Kidney (tissue), 14 donors: ENCODE measurements around the gene EIF3K. TPM values are rescaled to one million over a fixed set of nuclear protein-coding genes. Genes with fewer than 3 reads are reported as not detected.

Experiments used
- DNase-seq, 5 donors: peaks; one replicate each; pipeline ENCODE4 v3.0.0-alpha.2; 2013 to 2020
- FAIRE-seq: peaks from 2 replicates; lab custom pipeline; 2012; peaks lifted over from hg19 to GRCh38; lab: Jason Lieb, UNC
- H3K27ac ChIP-seq, 2 donors: one replicate each; pipeline ENCODE4 v1.7.0; 2013; ENCODE audit warnings: low read depth in 2 of 2, low read length in 2 of 2, inconsistent platforms in 1 of 2
- H3K27me3 ChIP-seq: one replicate; pipeline ENCODE4 v1.7.1; 2013; ENCODE audit warnings: low read length, inconsistent platforms; ENCODE audit not compliant: control insufficient read depth, insufficient read depth
- H3K36me3 ChIP-seq, 3 donors: one replicate each; pipeline versions ENCODE4 v1.7.0 to v1.7.1; 2013; ENCODE audit warnings: low read length in 3 of 3, control low read depth in 1 of 3, inconsistent platforms in 1 of 3; ENCODE audit not compliant: insufficient read depth in 3 of 3, control insufficient read depth in 2 of 3
- H3K4me1 ChIP-seq, 3 donors: one replicate each; pipeline versions ENCODE4 v1.7.0 to v1.7.1; 2013; ENCODE audit warnings: low read length in 3 of 3, inconsistent platforms in 1 of 3, low read depth in 1 of 3; ENCODE audit not compliant: control insufficient read depth in 2 of 3, insufficient read depth in 2 of 3
- H3K4me3 ChIP-seq, 3 donors: one replicate each; pipeline versions ENCODE4 v1.7.0 to v1.8.1; 2013; ENCODE audit warnings: low read length in 3 of 3, control low read depth in 1 of 3, inconsistent platforms in 1 of 3
- H3K9ac ChIP-seq, 3 donors: one replicate each; pipeline versions ENCODE4 v1.7.0 to v1.7.1; 2013; ENCODE audit warnings: low read length in 3 of 3, control low read depth in 1 of 3, inconsistent platforms in 1 of 3
- H3K9me3 ChIP-seq, 3 donors: one replicate each; pipeline versions ENCODE4 v1.7.0 to v1.7.1; 2013; ENCODE audit warnings: low read length in 3 of 3, control low read depth in 1 of 3, inconsistent platforms in 1 of 3; ENCODE audit not compliant: control insufficient read depth in 2 of 3, insufficient read depth in 1 of 3
- intact Hi-C: fragments of 100-400 bp; cut with DNase I; formaldehyde crosslinking; loops from one replicate; pipeline ENCODE4 v1.11.1; 2022
- polyA plus RNA-seq: library from polyadenylated mRNA; stranded (reverse); fragments of 350-450 nt; fragmentation: Illumina TruSeq; extraction: RNeasy Lipid Tissue Mini Kit (QIAGEN cat#74804); gene quantifications from one replicate; pipeline ENCODE4 v1.2.3, GENCODE V29; 2014; ENCODE audit warnings: low read depth, low replicate concordance; ENCODE audit not compliant: insufficient read depth
- total RNA-seq: library from RNA; stranded (reverse); fragmentation: NEBNext Ultra II Directional; extraction: Animal tissue kit (Norgen Biotek cat#: 25700); gene quantifications from one replicate; pipeline ENCODE4 v1.2.1, GENCODE V29; 2021
- TF ChIP-seq, protein P1 (sequence below): IDR thresholded peaks from 3 replicates; pipeline ENCODE4 v1.5.1; 2012; ENCODE audit warnings: mild to moderate bottlenecking, moderate library complexity, borderline replicate concordance; ENCODE audit not compliant: insufficient read depth; ENCODE audit errors: extremely low read depth
- donor health status: control.
- donor health status: control.
- donor health status: control.
- donor health status: control.
- donor health status: control.
- donor health status: DM: yes; HTN: yes; CAD: no.
- donor health status: Normal renal cell carcinoma (clear cell type).

The EIF3K gene
- total and polyA plus RNA-seq, 2 donors from 2014 or later = 259 to 723 TPM

DNA sequence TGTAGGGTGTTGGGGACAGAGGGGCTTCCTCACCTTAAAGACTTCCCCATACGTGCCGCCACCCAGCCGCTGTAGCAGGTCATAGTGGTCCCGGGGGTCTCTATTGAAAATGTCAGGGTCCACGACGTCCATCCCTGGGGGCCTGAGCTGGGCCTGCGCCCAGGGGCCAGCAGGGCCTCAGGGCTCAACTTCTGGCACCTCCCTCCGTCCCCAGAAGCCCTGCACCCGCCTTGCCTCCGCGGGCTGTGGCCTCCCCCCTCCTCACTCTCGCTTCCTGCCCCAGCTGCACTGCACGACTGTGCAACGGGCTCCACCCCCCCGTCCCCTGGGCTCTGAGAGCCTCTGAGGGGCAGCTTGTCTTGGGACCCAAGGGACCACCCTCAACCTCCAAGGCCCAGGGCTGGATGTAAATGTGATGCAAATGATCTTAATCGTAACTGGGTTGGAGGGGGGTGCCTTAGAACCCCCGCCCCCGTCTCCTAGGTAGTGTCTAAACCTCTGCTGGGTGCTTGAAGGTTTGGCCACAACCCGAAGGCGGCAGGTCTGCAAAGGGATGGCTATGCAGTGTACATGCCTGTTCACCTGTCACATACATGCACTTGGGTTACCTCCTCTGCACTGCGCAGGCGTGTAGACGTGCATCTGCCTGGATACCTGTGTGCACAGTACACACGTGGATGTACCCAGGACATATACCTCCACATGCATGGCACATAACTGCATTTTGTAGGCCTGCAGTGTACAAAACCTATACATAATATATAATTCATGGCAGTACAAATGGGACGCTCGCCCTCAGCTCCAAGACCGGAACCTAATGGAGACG lies 1.0 kb upstream of the EIF3K start, which contains the start of gene MAP4K1:
TSS of gene MAP4K1 (minus strand) at position 190 of the 826 bp plus-strand sequence. CDS start at position 132, 58 bp downstream.
- intact Hi-C loops = no loop called here
- H3K36me3 ChIP-seq = peaks cover 4 to 15% (median 9%) of the 10 kb centered on the region in 3 donors
- peak within 1 kb of the TSS in 1 of 2 donors; percentile 80 for H3K27ac ChIP-seq

DNA sequence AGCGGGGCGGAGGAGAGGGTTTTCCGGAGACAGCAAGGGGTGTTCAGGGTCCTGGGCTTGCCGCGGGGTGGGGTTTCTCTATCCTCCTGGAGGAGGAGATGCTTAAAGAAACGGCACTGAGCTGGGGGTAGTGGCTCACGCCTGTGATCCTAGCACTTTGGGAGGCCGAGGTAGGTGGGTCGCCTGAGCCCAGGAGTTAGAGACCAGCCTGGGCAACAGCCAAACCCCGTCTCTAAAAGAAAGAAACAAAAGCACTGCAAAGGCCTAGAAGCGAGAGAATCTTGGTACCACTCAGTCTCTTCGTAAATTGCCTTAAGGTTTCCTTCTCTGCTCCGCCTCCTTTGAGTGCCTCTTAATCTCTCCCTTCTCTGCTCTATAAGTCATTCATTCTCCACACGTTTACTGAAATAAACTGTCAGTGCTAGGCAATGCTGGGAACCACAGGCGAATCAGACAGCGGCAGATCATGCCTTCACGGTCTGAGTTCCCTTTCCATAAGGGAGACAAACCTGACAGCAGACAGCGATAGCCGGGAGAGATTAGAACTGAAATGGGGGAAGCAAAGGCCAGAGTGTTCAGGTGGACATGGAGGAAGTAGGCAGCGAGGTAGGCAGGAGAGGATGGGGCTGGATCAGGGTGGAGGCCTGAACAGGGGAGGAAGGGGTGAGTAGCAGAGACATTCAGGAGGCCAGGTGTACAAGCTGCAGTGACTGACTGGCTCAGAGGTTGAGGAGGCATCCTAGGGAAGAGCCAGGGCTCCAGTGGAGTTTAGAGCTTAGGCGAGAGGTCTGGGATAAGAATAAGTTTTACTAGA lies 580 bp downstream of the EIF3K start:
- DNase-seq (no peak), FAIRE-seq (no peak)
- Histone ChIP-seq H3K9me3 (no peaks in the 10 kb centered on the region), H3K27me3 (no peaks in the 10 kb centered on the region), H3K9ac (peak overlapping the region; percentile 92 to 96 (median 96)), H3K36me3 (peaks cover 4 to 26% (median 17%) of the 10 kb centered on the region in 3 donors), H3K4me3 (peak overlapping the region; percentile 97 to 100 (median 98)), H3K4me1 (peaks cover 2 to 18% (median 10%) of the 10 kb centered on the region in 3 donors), H3K27ac (peak overlapping the region; percentile 82 to 88)
- TF ChIP-seq, protein P1, sequence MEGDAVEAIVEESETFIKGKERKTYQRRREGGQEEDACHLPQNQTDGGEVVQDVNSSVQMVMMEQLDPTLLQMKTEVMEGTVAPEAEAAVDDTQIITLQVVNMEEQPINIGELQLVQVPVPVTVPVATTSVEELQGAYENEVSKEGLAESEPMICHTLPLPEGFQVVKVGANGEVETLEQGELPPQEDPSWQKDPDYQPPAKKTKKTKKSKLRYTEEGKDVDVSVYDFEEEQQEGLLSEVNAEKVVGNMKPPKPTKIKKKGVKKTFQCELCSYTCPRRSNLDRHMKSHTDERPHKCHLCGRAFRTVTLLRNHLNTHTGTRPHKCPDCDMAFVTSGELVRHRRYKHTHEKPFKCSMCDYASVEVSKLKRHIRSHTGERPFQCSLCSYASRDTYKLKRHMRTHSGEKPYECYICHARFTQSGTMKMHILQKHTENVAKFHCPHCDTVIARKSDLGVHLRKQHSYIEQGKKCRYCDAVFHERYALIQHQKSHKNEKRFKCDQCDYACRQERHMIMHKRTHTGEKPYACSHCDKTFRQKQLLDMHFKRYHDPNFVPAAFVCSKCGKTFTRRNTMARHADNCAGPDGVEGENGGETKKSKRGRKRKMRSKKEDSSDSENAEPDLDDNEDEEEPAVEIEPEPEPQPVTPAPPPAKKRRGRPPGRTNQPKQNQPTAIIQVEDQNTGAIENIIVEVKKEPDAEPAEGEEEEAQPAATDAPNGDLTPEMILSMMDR = no peak
- intact Hi-C loops = loop anchor here (10.0 kb wide), 1 partner anchor 225 kb away; no protein-coding TSS in a partner anchor

More for the DNA sequence above, 1.0 kb upstream of the EIF3K start, which contains the start of gene MAP4K1:
- H3K4me1 ChIP-seq = peaks cover 2 to 18% (median 10%) of the 10 kb centered on the region in 3 donors
- FAIRE-seq (no peak), DNase-seq (peak; percentile 33 to 86 (median 53))
- H3K4me3 ChIP-seq = peak within 1 kb of the TSS; percentile 71 to 100 (median 88)
- TF ChIP-seq, protein P1 = no peak
- peak within 1 kb of the TSS; percentile 43 to 96 (median 48) for H3K9ac ChIP-seq
- H3K27me3 ChIP-seq = no peaks in the 10 kb centered on the region
- no peaks in the 10 kb centered on the region for H3K9me3 ChIP-seq

DNA sequence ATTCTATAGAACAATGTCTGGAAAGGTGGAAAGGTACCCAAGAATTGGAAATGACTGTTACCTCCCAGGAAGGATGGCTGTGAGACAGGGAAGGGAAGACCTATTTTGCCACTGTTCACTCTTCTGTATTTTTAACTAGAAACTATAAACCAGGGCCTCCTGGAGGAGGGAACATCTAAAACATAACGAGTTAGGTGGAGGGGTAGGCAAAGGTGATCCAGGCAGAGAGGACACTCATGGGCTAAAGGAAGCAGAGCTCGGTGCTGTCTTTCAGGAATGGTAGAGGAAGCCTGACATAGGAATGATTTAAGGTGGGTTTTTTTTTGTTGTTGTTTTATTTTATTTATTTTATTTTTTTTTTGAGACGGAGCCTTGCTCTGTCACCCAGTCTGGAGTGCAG lies 5.8 kb downstream of the EIF3K start:
- no peak overlapping the region for H3K9ac ChIP-seq
- intact Hi-C loops = loop anchor here (10.0 kb wide), 1 partner anchor 230 kb away; no protein-coding TSS in a partner anchor
- peaks cover 2 to 6% (median 3%) of the 10 kb centered on the region in 3 donors for H3K4me1 ChIP-seq
- H3K4me3 ChIP-seq = no peak overlapping the region
- H3K27ac ChIP-seq = no peak overlapping the region
- FAIRE-seq = no peak
- peaks cover 4 to 46% (median 33%) of the 10 kb centered on the region in 3 donors for H3K36me3 ChIP-seq
- H3K27me3 ChIP-seq = no peaks in the 10 kb centered on the region
- H3K9me3 ChIP-seq = no peaks in the 10 kb centered on the region
- no peak for DNase-seq
- TF ChIP-seq, protein P1 = no peak
